GM12892 (cell line): ENCODE measurements around the gene ATXN2.
"Not testable (repeated sequence)": the region's sequence is repeated elsewhere in the genome, so short reads cannot be mapped to it uniquely, and the experiment has no call there.

Experiments
- POLR2A ChIP-seq: IDR thresholded peaks from 2 replicates; pipeline ENCODE4 v1.6.1; 2011; ENCODE audit warnings: low read depth, low read length, control low read depth
- POLR2AphosphoS5 ChIP-seq: IDR thresholded peaks from 2 replicates; pipeline ENCODE4 v1.6.1; 2011; ENCODE audit warnings: low read depth, low read length, control low read depth

DNA sequence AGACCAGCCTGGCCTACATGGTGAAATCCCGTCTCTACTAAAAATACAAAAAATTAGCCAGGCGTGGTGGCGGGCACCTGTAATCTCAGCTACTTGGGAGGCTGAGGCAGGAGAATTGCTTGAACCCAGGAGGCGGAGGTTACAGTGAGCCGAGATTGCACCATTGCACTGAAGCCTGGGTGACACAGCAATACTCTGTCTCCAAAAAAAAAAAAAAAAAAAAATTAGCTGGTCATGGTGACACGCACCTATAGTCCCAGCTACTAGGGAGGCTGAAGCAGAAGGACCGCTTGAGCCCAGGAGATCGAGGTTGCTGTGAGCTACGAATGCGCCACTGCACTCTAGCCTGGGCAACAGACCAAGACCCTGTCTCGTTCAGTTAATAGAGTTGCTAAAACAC, 3.7 kb upstream of the ATXN2 start:
- not testable (repeated sequence) for TF ChIP-seq POLR2AphosphoS5, POLR2A
